ENCODE data around the gene REG4. TPM values are rescaled to one million over a fixed set of nuclear protein-coding genes. Genes with fewer than 3 reads are reported as not detected.

Gene REG4
- total and polyA plus RNA-seq, 2 donors (not counting 3 experiments of a cell fraction or from before 2014, with no cell fraction given): not detected

- Histone ChIP-seq H3K79me2 (ENCODE audit: control insufficient read depth, insufficient read depth, low read length) (no peaks in the 10 kb centered on the region), H2AFZ (ENCODE audit: low read depth, low read length) (no peak overlapping the region), H3K27ac (ENCODE audit: insufficient read depth, low read depth, low read length) (no peak overlapping the region), H4K20me1 (replicated peaks; ENCODE audit: control insufficient read depth, extremely low read depth, insufficient read depth, low read length) (no peaks in the 10 kb centered on the region), H3K36me3 (ENCODE audit: control insufficient read depth in 2 of 2, extremely low read depth in 1 of 2, insufficient read depth in 2 of 2, low read length in 2 of 2) (no peaks in the 10 kb centered on the region), H3K27me3 (ENCODE audit: control insufficient read depth in 2 of 2, insufficient read depth in 2 of 2, low read length in 2 of 2) (no peaks in the 10 kb centered on the region), H3K9me3 (replicated peaks; ENCODE audit: control insufficient read depth, insufficient read depth, low read length) (no peaks in the 10 kb centered on the region), H3K9ac (replicated peaks; ENCODE audit: extremely low read depth, insufficient read depth, low read length) (no peak overlapping the region), H3K4me2 (ENCODE audit: insufficient read depth, low read length) (no peak overlapping the region), H3K4me3 (replicated peaks in 1 of 3; ENCODE audit: insufficient read depth in 1 of 3, low read depth in 1 of 3, low read length in 3 of 3) (no peak overlapping the region), H3K9me1 (replicated peaks; ENCODE audit: control insufficient read depth, extremely low read depth, insufficient read depth, low read length) (no peaks in the 10 kb centered on the region), H3K4me1 (ENCODE audit: control insufficient read depth, extremely low read depth, insufficient read depth, low read length) (peaks cover 2% of the 10 kb centered on the region)
- intact Hi-C loops (cut with micrococcal nuclease) (no loop called here), dilution Hi-C loops (cut with MboI; ENCODE audit: extremely low pct_ligation_motif_present, low sequenced_read_pairs) (no loop called here)
- no TSS peak for BruUV-seq (replicated peaks)
- TF ChIP-seq CTCF (IDR thresholded peaks at IDR 0.05; ENCODE audit: extremely low read depth in 1 of 2, insufficient read depth in 1 of 2, low read depth in 1 of 2, low read length in 2 of 2) (no peak), FOS (IDR thresholded peaks at IDR 0.05; ENCODE audit: borderline replicate concordance, insufficient read depth, low read length) (no peak), MAX (IDR thresholded peaks at IDR 0.05; ENCODE audit: insufficient read depth, insufficient read length) (no peak), POLR2A (IDR thresholded peaks at IDR 0.05; ENCODE audit: low read depth, low read length) (no peak), GATA2 (IDR thresholded peaks at IDR 0.05; ENCODE audit: insufficient read depth, insufficient read length, low read depth, low read length) (no peak), POLR2AphosphoS5 (IDR thresholded peaks at IDR 0.05; ENCODE audit: insufficient read depth, low read depth, low read length) (no peak), EZH2 (IDR thresholded peaks at IDR 0.05; ENCODE audit: borderline replicate concordance, low read depth, low read length, severe bottlenecking) (no peak), MYC (IDR thresholded peaks at IDR 0.05; ENCODE audit: low read depth, low read length) (no peak), JUN (IDR thresholded peaks at IDR 0.05; ENCODE audit: borderline replicate concordance, insufficient read depth, insufficient read length, low read depth) (no peak)
- DNase-seq (ENCODE audit: low read depth, low spot score): no peak
- ChIA-PET CTCF (no interaction called here), POLR2A (no interaction called here)
- FAIRE-seq: no peak
Measured at GRCh38 chr1:119853155-119853554, 41.9 kb upstream of the REG4 start.
